ENCODE results near the gene ZDHHC14. TPM values are rescaled to one million over a fixed set of nuclear protein-coding genes. Genes with fewer than 3 reads are reported as not detected.

The ZDHHC14 gene
- total RNA-seq, 1 experiment from 2014 or later, result 17.3 TPM

GRCh38 chr6:157681041-157681650 lies 300.2 kb downstream of the ZDHHC14 start:
- TF ChIP-seq CTCF (IDR thresholded peaks at IDR 0.05; ENCODE audit: unreplicated experiment), result no peak
- no peak for DNase-seq
- no peaks in the 10 kb centered on the region for H3K36me3 Mint-ChIP-seq (ENCODE audit: insufficient read depth, unreplicated experiment)
- peaks cover 6% of the 10 kb centered on the region for H3K4me1 Mint-ChIP-seq (ENCODE audit: low read depth, unreplicated experiment)
- H3K9me3 Mint-ChIP-seq (ENCODE audit: low read depth, unreplicated experiment), result no peaks in the 10 kb centered on the region
- BruUV-seq (replicated peaks), result no TSS peak
- intact Hi-C loops (cut with micrococcal nuclease; ENCODE audit: unreplicated experiment), result no loop called here
- CTCF ChIA-PET, result no interaction called here
- H3K4me3 Mint-ChIP-seq (ENCODE audit: low read depth, unreplicated experiment), result no peak overlapping the region
- H3K27me3 Mint-ChIP-seq (ENCODE audit: unreplicated experiment), result no peaks in the 10 kb centered on the region
- H3K27ac Mint-ChIP-seq (ENCODE audit: unreplicated experiment), result no peak overlapping the region

GRCh38 chr6:157682856-157683481 lies 302.0 kb downstream of the ZDHHC14 start:
- Mint-ChIP-seq H3K27me3 (ENCODE audit: unreplicated experiment) (no peaks in the 10 kb centered on the region), H3K4me1 (ENCODE audit: low read depth, unreplicated experiment) (peaks cover 6% of the 10 kb centered on the region), H3K36me3 (ENCODE audit: insufficient read depth, unreplicated experiment) (no peaks in the 10 kb centered on the region), H3K9me3 (ENCODE audit: low read depth, unreplicated experiment) (no peaks in the 10 kb centered on the region), H3K4me3 (ENCODE audit: low read depth, unreplicated experiment) (no peak overlapping the region), H3K27ac (ENCODE audit: unreplicated experiment) (no peak overlapping the region)
- no peak for TF ChIP-seq CTCF (IDR thresholded peaks at IDR 0.05; ENCODE audit: unreplicated experiment)
- DNase-seq, result no peak
- intact Hi-C loops (cut with micrococcal nuclease; ENCODE audit: unreplicated experiment), result no loop called here
- CTCF ChIA-PET, result no interaction called here
- BruUV-seq (replicated peaks), result no TSS peak

GRCh38 chr6:157683707-157684106 lies 302.7 kb downstream of the ZDHHC14 start:
- intact Hi-C loops (cut with micrococcal nuclease; ENCODE audit: unreplicated experiment), result no loop called here
- Mint-ChIP-seq H3K4me1 (ENCODE audit: low read depth, unreplicated experiment) (peaks cover 6% of the 10 kb centered on the region), H3K9me3 (ENCODE audit: low read depth, unreplicated experiment) (no peaks in the 10 kb centered on the region), H3K36me3 (ENCODE audit: insufficient read depth, unreplicated experiment) (no peaks in the 10 kb centered on the region), H3K27me3 (ENCODE audit: unreplicated experiment) (no peaks in the 10 kb centered on the region), H3K27ac (ENCODE audit: unreplicated experiment) (no peak overlapping the region), H3K4me3 (ENCODE audit: low read depth, unreplicated experiment) (no peak overlapping the region)
- no peak for TF ChIP-seq CTCF (IDR thresholded peaks at IDR 0.05; ENCODE audit: unreplicated experiment)
- DNase-seq, result no peak
- CTCF ChIA-PET, result no interaction called here
- BruUV-seq (replicated peaks), result no TSS peak

- no peaks in the 10 kb centered on the region for H3K36me3 Mint-ChIP-seq (ENCODE audit: insufficient read depth, unreplicated experiment)
- no TSS peak for BruUV-seq (replicated peaks)
- no peak for DNase-seq
- TF ChIP-seq CTCF (IDR thresholded peaks at IDR 0.05; ENCODE audit: unreplicated experiment), result no peak
- CTCF ChIA-PET, result no interaction called here
- no peak overlapping the region for H3K27ac Mint-ChIP-seq (ENCODE audit: unreplicated experiment)
- H3K9me3 Mint-ChIP-seq (ENCODE audit: low read depth, unreplicated experiment), result no peaks in the 10 kb centered on the region
- no peak overlapping the region for H3K4me3 Mint-ChIP-seq (ENCODE audit: low read depth, unreplicated experiment)
- intact Hi-C loops (cut with micrococcal nuclease; ENCODE audit: unreplicated experiment), result loop anchor here (5.0 kb wide), 1 partner anchor 163 kb away; no protein-coding TSS in a partner anchor
- no peaks in the 10 kb centered on the region for H3K27me3 Mint-ChIP-seq (ENCODE audit: unreplicated experiment)
- peaks cover 15% of the 10 kb centered on the region for H3K4me1 Mint-ChIP-seq (ENCODE audit: low read depth, unreplicated experiment)
Observed at GRCh38 chr6:157684620-157685299, 303.8 kb downstream of the ZDHHC14 start.

All from Calu3 (cell line).